Duodenal mucosa (tissue), 2 donors: ENCODE measurements around the gene UNC13D.

Experiments used
- H3K27ac ChIP-seq: one replicate; pipeline ENCODE4 v1.7.0; 2013; ENCODE audit warnings: low read depth, low read length
- H3K27me3 ChIP-seq, 2 donors: one replicate each; pipeline ENCODE4 v1.7.0; 2013; ENCODE audit warnings: low read length in 2 of 2, control low read depth in 1 of 2; ENCODE audit not compliant: insufficient read depth in 2 of 2, control insufficient read depth in 1 of 2
- H3K36me3 ChIP-seq, 2 donors: one replicate each; pipeline ENCODE4 v1.7.0; 2013; ENCODE audit warnings: low read length in 2 of 2, control low read depth in 1 of 2; ENCODE audit not compliant: insufficient read depth in 2 of 2, control insufficient read depth in 1 of 2
- H3K4me1 ChIP-seq, 2 donors: one replicate each; pipeline ENCODE4 v1.7.0; 2013; ENCODE audit warnings: low read length in 2 of 2, control low read depth in 1 of 2; ENCODE audit not compliant: insufficient read depth in 2 of 2, control insufficient read depth in 1 of 2
- H3K4me3 ChIP-seq, 2 donors: one replicate each; pipeline ENCODE4 v1.7.0; 2013; ENCODE audit warnings: low read length in 2 of 2, low read depth in 1 of 2
- H3K9ac ChIP-seq, 2 donors: one replicate each; pipeline ENCODE4 v1.7.0; 2013; ENCODE audit warnings: low read length in 2 of 2, low read depth in 1 of 2
- H3K9me3 ChIP-seq, 2 donors: one replicate each; pipeline ENCODE4 v1.7.0; 2013; ENCODE audit warnings: low read length in 2 of 2, control low read depth in 1 of 2; ENCODE audit not compliant: control insufficient read depth in 1 of 2

The UNC13D gene

GRCh38 chr17:75806822-75807500, 37.2 kb downstream of the UNC13D start:
- H3K27me3 ChIP-seq = no peaks in the 10 kb centered on the region
- H3K9me3 ChIP-seq = no peaks in the 10 kb centered on the region
- peaks cover 0 to 6% of the 10 kb centered on the region in 2 donors for H3K4me1 ChIP-seq
- no peak overlapping the region for H3K27ac ChIP-seq
- no peak overlapping the region for H3K4me3 ChIP-seq
- peaks cover 9 to 16% of the 10 kb centered on the region in 2 donors for H3K36me3 ChIP-seq
- no peak overlapping the region for H3K9ac ChIP-seq

GRCh38 chr17:75803883-75804282, 40.3 kb downstream of the UNC13D start:
- Histone ChIP-seq H3K4me3 (no peak overlapping the region), H3K36me3 (peaks cover 0 to 12% of the 10 kb centered on the region in 2 donors), H3K27ac (no peak overlapping the region), H3K27me3 (no peaks in the 10 kb centered on the region), H3K4me1 (no peaks in the 10 kb centered on the region), H3K9me3 (no peaks in the 10 kb centered on the region), H3K9ac (no peak overlapping the region)

- H3K4me3 ChIP-seq = no peak overlapping the region
- no peak overlapping the region for H3K27ac ChIP-seq
- H3K36me3 ChIP-seq = peaks cover 6 to 26% of the 10 kb centered on the region in 2 donors
- no peaks in the 10 kb centered on the region for H3K4me1 ChIP-seq
- no peak overlapping the region for H3K9ac ChIP-seq
- no peaks in the 10 kb centered on the region for H3K9me3 ChIP-seq
- no peaks in the 10 kb centered on the region for H3K27me3 ChIP-seq
Measured at GRCh38 chr17:75799402-75799801, 44.8 kb downstream of the UNC13D start.

- Histone ChIP-seq H3K27ac (no peak overlapping the region), H3K36me3 (peaks cover 6 to 46% of the 10 kb centered on the region in 2 donors), H3K4me3 (no peak overlapping the region), H3K27me3 (no peaks in the 10 kb centered on the region), H3K9me3 (no peaks in the 10 kb centered on the region), H3K9ac (no peak overlapping the region), H3K4me1 (no peaks in the 10 kb centered on the region)
Measured at GRCh38 chr17:75795820-75796607, 48.2 kb downstream of the UNC13D start.

GRCh38 chr17:75793460-75793859, 50.7 kb downstream of the UNC13D start:
- H3K27me3 ChIP-seq = no peaks in the 10 kb centered on the region
- H3K4me3 ChIP-seq = no peak overlapping the region
- H3K36me3 ChIP-seq = peaks cover 6 to 34% of the 10 kb centered on the region in 2 donors
- H3K4me1 ChIP-seq = no peaks in the 10 kb centered on the region
- no peaks in the 10 kb centered on the region for H3K9me3 ChIP-seq
- no peak overlapping the region for H3K9ac ChIP-seq
- H3K27ac ChIP-seq = no peak overlapping the region

GRCh38 chr17:75791254-75791653, 53.0 kb downstream of the UNC13D start:
- Histone ChIP-seq H3K9me3 (no peaks in the 10 kb centered on the region), H3K27ac (no peak overlapping the region), H3K4me3 (no peak overlapping the region), H3K9ac (no peak overlapping the region), H3K27me3 (no peaks in the 10 kb centered on the region), H3K4me1 (peaks cover 3 to 8% of the 10 kb centered on the region in 2 donors), H3K36me3 (peaks cover 0 to 24% of the 10 kb centered on the region in 2 donors)

GRCh38 chr17:75785016-75785890, 59.0 kb downstream of the UNC13D start:
- Histone ChIP-seq H3K9ac (peak overlapping the region; percentile 88 to 98), H3K4me1 (peaks cover 26 to 35% of the 10 kb centered on the region in 2 donors), H3K4me3 (peak overlapping the region; percentile 74), H3K27ac (peak overlapping the region; percentile 99), H3K9me3 (no peaks in the 10 kb centered on the region), H3K36me3 (no peaks in the 10 kb centered on the region), H3K27me3 (no peaks in the 10 kb centered on the region)

- peaks cover 26 to 35% of the 10 kb centered on the region in 2 donors for H3K4me1 ChIP-seq
- peak within 1 kb of the TSS; percentile 88 to 98 for H3K9ac ChIP-seq
Measured at GRCh38 chr17:75784473-75785015, 59.7 kb downstream of the UNC13D start, which contains the start of gene UNK. TSS of gene UNK (plus strand) at chr17:75784806. CDS start at chr17:75784881, 75 bp downstream.

GRCh38 chr17:75783803-75784472, 60.3 kb downstream of the UNC13D start:
- H3K36me3 ChIP-seq = no peaks in the 10 kb centered on the region
- peaks cover 26 to 35% of the 10 kb centered on the region in 2 donors for H3K4me1 ChIP-seq
- H3K27ac ChIP-seq = peak overlapping the region; percentile 99
- H3K9ac ChIP-seq = peak overlapping the region; percentile 53 to 88
- no peaks in the 10 kb centered on the region for H3K9me3 ChIP-seq
- H3K4me3 ChIP-seq = peak overlapping the region; percentile 12 to 74
- H3K27me3 ChIP-seq = no peaks in the 10 kb centered on the region

More at GRCh38 chr17:75784473-75785015, 59.7 kb downstream of the UNC13D start, which contains the start of gene UNK:
- no peaks in the 10 kb centered on the region for H3K9me3 ChIP-seq
- H3K27ac ChIP-seq = peak within 1 kb of the TSS; percentile 99
- H3K27me3 ChIP-seq = no peaks in the 10 kb centered on the region
- H3K4me3 ChIP-seq = peak within 1 kb of the TSS; percentile 74
- H3K36me3 ChIP-seq = no peaks in the 10 kb centered on the region
